HepG2 (cell line): ENCODE data around the gene PRDM12. TPM values are rescaled to one million over a fixed set of nuclear protein-coding genes. Genes with fewer than 3 reads are reported as not detected.

ENCODE experiments used
- AHDC1 ChIP-seq: sonication (generic); formaldehyde crosslinking; IDR thresholded peaks from 2 replicates; pipeline ENCODE4 v1.5.1; 2020; ENCODE audit warnings: mild to moderate bottlenecking, missing genetic modification reagents, borderline replicate concordance
- CC2D1A ChIP-seq: sonication (generic); formaldehyde crosslinking; IDR thresholded peaks from 2 replicates; pipeline ENCODE4 v1.8.1; 2023; ENCODE audit warnings: mild to moderate bottlenecking, missing genetic modification reagents
- CHD4 ChIP-seq: fragments of 200-600 bp; sonication (generic); IDR thresholded peaks from 2 replicates; pipeline ENCODE4 v1.7.0; 2017; ENCODE audit warnings: mild to moderate bottlenecking, low read length, borderline replicate concordance
- CREM ChIP-seq, 2 experiments: sonication (generic) in 1 of 2; formaldehyde crosslinking in 1 of 2; IDR thresholded peaks; 2 replicates each; pipeline versions ENCODE4 v1.4.0 to v1.6.1; 2016 to 2020; ENCODE audit warnings: antibody characterized with exemption in 1 of 2, mild to moderate bottlenecking in 1 of 2, missing genetic modification reagents in 1 of 2
- HOXA5 ChIP-seq: sonication (generic); formaldehyde crosslinking; IDR thresholded peaks from 2 replicates; pipeline ENCODE4 v1.4.0; 2020; ENCODE audit warnings: missing genetic modification reagents
- ISX ChIP-seq: sonication (generic); formaldehyde crosslinking; conservative IDR thresholded peaks from 2 replicates; pipeline ENCODE4 v1.5.0; 2020; ENCODE audit warnings: missing genetic modification reagents
- KMT2A ChIP-seq: sonication (generic); formaldehyde crosslinking; IDR thresholded peaks from 2 replicates; pipeline ENCODE4 v1.4.0; 2020; ENCODE audit warnings: missing genetic modification reagents
- PHF5A ChIP-seq: IDR thresholded peaks from one replicate; pipeline ENCODE4 v1.6.1; 2018; ENCODE audit warnings: low read depth, missing genetic modification reagents; ENCODE audit not compliant: unreplicated experiment
- SAP130 ChIP-seq: IDR thresholded peaks from 2 replicates; pipeline ENCODE4 v1.6.1; 2016; ENCODE audit warnings: low read depth
- TFAP4 ChIP-seq: sonication (generic); IDR thresholded peaks from 2 replicates; pipeline ENCODE4 v1.6.1; 2016; ENCODE audit warnings: low read depth, borderline replicate concordance
- THAP11 ChIP-seq: IDR thresholded peaks from 2 replicates; pipeline ENCODE4 v1.6.1; 2016; ENCODE audit warnings: missing biosample characterization, missing genetic modification reagents
- THAP9 ChIP-seq: sonication (generic); formaldehyde crosslinking; IDR thresholded peaks from 2 replicates; pipeline ENCODE4; 2020; ENCODE audit warnings: missing genetic modification reagents, mild to moderate bottlenecking, borderline replicate concordance
- TP53 ChIP-seq: sonication (generic); formaldehyde crosslinking; conservative IDR thresholded peaks from 2 replicates; pipeline ENCODE4 v1.4.0; 2020; ENCODE audit warnings: missing genetic modification reagents
- ZBTB7A ChIP-seq: sonication (generic); formaldehyde crosslinking; IDR thresholded peaks from 2 replicates; pipeline ENCODE4 v1.8.0; 2022; ENCODE audit warnings: mild to moderate bottlenecking, missing genetic modification reagents
- ZGPAT ChIP-seq: IDR thresholded peaks from 2 replicates; pipeline ENCODE4 v1.6.1; 2016; ENCODE audit warnings: mild to moderate bottlenecking
- ZNF24 ChIP-seq: fragments of 450-650 bp; IDR thresholded peaks from 2 replicates; pipeline ENCODE4 v1.6.1; 2017; ENCODE audit warnings: antibody characterized with exemption, mild to moderate bottlenecking
- ZNF274 ChIP-seq: sonication (generic); formaldehyde crosslinking; IDR thresholded peaks from 2 replicates; pipeline ENCODE4 v1.5.1; 2020; ENCODE audit warnings: mild to moderate bottlenecking, missing genetic modification reagents
- ZNF451 ChIP-seq: sonication (generic); formaldehyde crosslinking; IDR thresholded peaks from 2 replicates; pipeline ENCODE4 v1.5.0; 2020; ENCODE audit warnings: mild to moderate bottlenecking, missing genetic modification reagents
- ZNF670 ChIP-seq: sonication (generic); formaldehyde crosslinking; IDR thresholded peaks from 2 replicates; pipeline ENCODE4 v1.8.0; 2022; ENCODE audit warnings: mild to moderate bottlenecking, missing genetic modification reagents, borderline replicate concordance
- polyA plus RNA-seq, 8 experiments: library from polyadenylated mRNA; depleted of rRNA in 3 of 8; stranded (reverse) in 7 of 8; unstranded in 1 of 8; fragments of >200 nt; fragmentation: Illumina TruSeq in 4 of 8; extraction: Trizol in 4 of 8; gene quantifications; 2 replicates each; pipeline versions ENCODE4 v1.2.1 to v1.2.3, GENCODE V29; 2011 to 2016; ENCODE audit warnings: low read depth in 4 of 8, missing spikeins in 1 of 8, mixed read lengths in 1 of 8; ENCODE audit not compliant: insufficient read depth in 1 of 8
- total RNA-seq, 5 experiments: library from RNA; depleted of rRNA; stranded (reverse); fragments of >200 nt; fragmentation: Illumina TruSeq; extraction: Trizol; gene quantifications; 2 replicates each; pipeline ENCODE4 v1.2.3, GENCODE V29; 2016; ENCODE audit warnings: low read depth in 1 of 5

PRDM12 gene
- total and polyA plus RNA-seq, 2 of the 13 experiments (the other 11 are each of a cell fraction or from before 2014, with no cell fraction given), result 0.04 to 0.07 TPM

GRCh38 chr9:130689937-130690700 lies 25.7 kb downstream of the PRDM12 start (continued):
- 0 out of 2 replicates have a peak, but pooled peaks have one; percentile 42 for TF ChIP-seq ZNF451 (CRISPR knock-in tag)
- peak; percentile 55 for TF ChIP-seq ZGPAT (CRISPR knock-in tag)
- TF ChIP-seq ZNF24, result no peak
- no peak for TF ChIP-seq TP53 (CRISPR knock-in tag)
- TF ChIP-seq HOXA5 (CRISPR knock-in tag), result no peak
- no peak for TF ChIP-seq PHF5A (CRISPR knock-in tag)
- no peak for TF ChIP-seq AHDC1 (CRISPR knock-in tag)
- TF ChIP-seq THAP11 (CRISPR knock-in tag), result peak; percentile 43
- no peak for TF ChIP-seq CC2D1A (CRISPR knock-in tag)
- no peak for TF ChIP-seq KMT2A (CRISPR knock-in tag)
- no peak for TF ChIP-seq THAP9 (CRISPR knock-in tag)
- no peak for TF ChIP-seq CHD4
- peak; percentile 61 for TF ChIP-seq CREM (IDR thresholded peaks at IDR 0.05)
- no peak for TF ChIP-seq CREM (CRISPR knock-in tag; IDR thresholded peaks at IDR 0.05)
- no peak for TF ChIP-seq ZNF274 (CRISPR knock-in tag)
- TF ChIP-seq SAP130 (CRISPR knock-in tag), result peak; percentile 73
- no peak for TF ChIP-seq TFAP4
- no peak for TF ChIP-seq ZBTB7A (CRISPR knock-in tag)
- TF ChIP-seq ISX, result no peak
- TF ChIP-seq ZNF670, result no peak
